HEK293T (cell line): ENCODE data around the gene ESYT2.

ENCODE experiments used
- FOXK2 ChIP-seq: fragments of 450-650 bp; IDR thresholded peaks from 2 replicates; pipeline ENCODE4 v1.6.1; 2016; ENCODE audit warnings: mild to moderate bottlenecking
- L3MBTL2 ChIP-seq: fragments of 450-650 bp; conservative IDR thresholded peaks from 2 replicates; pipeline ENCODE4 v1.6.1; 2016; ENCODE audit warnings: mild to moderate bottlenecking
- NFRKB ChIP-seq: fragments of 450-650 bp; IDR thresholded peaks from 2 replicates; pipeline ENCODE4 v1.6.1; 2016; ENCODE audit warnings: mild to moderate bottlenecking, moderate library complexity
- PKNOX1 ChIP-seq: fragments of 450-650 bp; IDR thresholded peaks from 2 replicates; pipeline ENCODE4 v1.6.1; 2016

- TF ChIP-seq NFRKB (no peak), FOXK2 (no peak), PKNOX1 (no peak), L3MBTL2 (no peak)
Observed at GRCh38 chr7:158789842-158790241, 39.5 kb downstream of the ESYT2 start.
